NCI-H69 (cell line): ENCODE measurements around the gene FBXL4.

Experiments used
- DNase-seq: peaks from one replicate; lab custom pipeline; 2025; lab: John Stamatoyannopoulos, UW

The FBXL4 gene

DNA sequence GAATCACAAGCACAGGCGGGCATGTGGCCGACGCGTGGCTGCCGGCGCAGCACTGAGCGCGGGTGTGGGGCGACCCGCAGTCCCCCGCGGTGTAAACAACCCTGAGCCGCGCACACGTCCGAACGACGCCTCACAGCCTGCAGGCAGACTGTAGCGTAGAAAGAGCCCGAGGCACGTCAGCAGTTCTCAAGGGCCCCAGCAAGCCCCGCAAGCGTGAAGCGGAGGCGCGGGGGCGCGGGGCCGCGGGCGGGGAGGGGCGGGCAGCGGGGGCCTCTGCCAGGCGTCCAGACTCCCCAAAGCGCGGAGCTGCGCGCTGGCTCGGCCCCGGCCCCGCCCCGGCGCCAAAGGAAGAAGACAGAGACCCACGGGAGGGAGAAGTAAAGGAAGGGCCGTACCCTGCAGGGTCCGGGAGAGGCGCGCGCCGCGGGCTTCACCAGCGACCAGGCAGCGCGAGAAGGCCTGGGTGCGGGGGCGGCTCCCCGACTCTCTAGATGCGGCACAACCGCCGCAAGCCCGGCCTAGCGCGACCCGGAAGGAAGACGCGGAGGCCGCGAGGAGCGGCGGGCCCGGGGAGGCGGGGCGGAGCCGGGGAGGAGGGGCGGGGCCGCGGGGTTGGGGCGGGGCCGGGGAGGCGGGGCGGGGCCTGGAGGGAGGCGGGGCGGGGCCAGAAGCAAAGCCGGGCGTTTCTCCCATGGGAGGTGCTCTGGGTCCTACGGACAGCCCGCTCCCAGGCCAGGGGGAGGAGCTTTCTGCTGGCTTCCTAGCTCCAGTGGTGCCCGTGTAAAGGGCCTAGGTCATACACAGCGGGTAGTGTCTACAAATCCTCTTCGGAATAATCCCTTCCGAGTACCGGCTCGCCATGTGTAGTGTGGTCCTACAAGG lies at the start of gene FBXL4:
Gene FBXL4 (minus strand): TSS at position 536 of the 882 bp plus-strand sequence. CDS start 20,958 bp downstream, outside the sequence.
- DNase-seq, result peak; percentile 97

DNA sequence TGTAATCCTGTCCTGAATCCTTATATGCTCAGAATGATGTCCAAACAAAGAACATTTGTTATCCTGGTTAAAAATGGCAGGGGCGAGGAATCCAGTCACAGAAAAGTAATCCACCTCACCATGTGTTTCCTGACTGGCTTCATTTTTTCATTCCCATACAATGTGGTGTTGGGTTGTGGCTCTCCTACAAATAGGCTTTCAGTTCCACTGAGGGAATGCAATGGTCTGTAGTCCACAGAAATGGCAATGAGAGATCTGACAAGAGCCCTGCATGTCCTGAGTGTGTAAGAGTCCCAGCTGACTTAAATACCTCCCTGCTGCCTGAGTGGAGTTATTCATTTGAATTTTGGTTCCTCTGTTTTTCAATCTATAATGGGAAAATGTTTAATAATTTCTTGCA lies 47.4 kb upstream of the FBXL4 start:
- DNase-seq, result no peak

DNA sequence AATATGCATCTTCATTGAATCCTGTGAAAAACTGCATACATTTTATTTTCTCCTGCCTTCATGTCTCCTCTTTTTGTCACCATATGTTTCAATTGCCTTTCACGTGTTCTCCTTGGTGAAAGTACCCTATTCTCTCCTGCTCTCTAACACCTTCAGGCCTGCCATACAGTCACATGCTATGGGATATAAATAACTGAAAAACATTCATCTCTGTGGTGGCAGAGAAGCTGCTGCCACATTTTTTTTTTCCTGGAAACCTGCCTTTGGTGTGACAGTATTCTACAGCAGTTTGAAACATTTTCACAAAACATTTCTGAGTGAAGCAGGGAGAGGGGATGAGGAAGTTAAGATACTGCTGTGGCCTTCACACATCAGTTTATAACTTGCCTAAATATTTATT lies 44.8 kb upstream of the FBXL4 start:
- DNase-seq, result no peak

DNA sequence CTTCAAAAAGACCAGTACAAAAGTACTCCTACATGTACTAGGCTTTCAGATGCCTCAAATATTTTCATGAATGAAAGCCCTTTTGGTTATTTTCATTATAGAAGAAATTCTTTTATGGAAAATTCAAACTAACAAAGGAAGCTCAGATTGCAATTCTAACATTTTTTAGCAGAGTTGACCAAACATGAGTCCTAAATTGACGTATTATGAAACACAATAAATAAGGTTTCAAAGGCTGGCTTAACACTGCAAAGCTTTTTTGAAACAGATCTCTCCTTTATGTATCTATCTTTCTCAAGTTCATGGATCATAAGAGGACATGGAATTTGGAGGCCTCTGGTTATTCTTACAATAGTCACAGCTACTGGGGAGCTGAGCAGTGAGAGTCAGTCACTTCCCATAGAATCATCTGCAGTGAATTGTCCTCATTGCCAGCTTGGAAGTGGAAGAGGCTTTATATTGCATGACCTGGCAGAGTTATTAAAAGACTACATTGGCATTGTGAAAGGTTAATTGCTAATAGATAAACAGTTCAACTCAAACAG lies 38.4 kb upstream of the FBXL4 start:
- no peak for DNase-seq

DNA sequence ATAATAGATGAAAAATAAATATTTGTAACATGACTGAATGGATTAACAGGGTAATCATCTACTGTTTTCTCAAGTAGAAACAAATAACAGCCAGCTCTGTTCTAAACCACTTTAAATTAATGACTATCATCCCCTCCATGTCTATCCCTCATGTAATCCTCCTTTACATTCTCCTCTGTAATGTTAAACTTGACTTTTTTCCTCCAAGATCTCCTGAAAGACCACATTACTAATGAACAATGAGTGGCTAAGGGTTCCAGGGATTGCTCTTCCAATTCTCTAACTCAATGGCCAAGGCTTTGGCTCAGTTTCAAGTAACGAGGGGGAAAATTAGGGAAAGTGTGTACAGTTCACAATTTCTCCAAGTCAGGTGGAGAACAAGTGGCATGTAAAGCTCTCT lies 37.6 kb upstream of the FBXL4 start:
- no peak for DNase-seq

DNA sequence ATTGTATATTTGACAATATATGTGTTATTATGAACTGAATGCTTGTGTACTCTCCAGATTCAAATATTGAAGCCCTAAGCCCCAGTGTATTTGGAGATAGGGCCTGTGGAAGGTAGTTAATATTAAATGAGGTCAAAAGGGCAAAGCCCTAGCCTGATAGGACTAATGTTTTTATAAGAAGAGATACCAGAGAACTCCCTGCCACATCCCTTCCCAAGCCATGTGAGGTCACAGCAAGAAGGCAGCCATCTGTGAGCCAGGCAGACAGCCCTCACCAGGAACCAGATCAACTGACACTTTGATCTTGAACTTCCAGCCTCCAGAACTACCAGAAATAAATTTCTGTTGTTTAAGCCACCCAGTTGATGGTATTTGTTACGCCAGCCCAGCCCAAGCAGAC lies 36.4 kb upstream of the FBXL4 start:
- no peak for DNase-seq

DNA sequence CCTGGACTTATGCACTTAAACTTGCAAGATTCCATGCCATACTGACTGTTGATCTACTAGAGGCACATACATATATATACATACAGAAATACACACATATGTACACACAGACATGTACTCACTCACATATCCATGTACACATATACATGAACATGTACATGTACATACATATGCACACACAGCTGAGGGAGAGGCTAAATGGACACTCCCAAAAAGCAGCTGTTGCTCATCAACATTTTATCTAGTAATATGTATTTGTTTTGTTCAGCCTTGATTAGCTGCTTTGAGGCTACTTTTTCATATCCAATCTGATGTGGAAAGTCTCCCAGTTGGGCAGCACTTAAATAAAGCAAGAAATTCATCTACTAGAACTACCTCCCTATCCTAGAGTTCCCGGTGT lies 33.7 kb upstream of the FBXL4 start:
- DNase-seq, result no peak

DNA sequence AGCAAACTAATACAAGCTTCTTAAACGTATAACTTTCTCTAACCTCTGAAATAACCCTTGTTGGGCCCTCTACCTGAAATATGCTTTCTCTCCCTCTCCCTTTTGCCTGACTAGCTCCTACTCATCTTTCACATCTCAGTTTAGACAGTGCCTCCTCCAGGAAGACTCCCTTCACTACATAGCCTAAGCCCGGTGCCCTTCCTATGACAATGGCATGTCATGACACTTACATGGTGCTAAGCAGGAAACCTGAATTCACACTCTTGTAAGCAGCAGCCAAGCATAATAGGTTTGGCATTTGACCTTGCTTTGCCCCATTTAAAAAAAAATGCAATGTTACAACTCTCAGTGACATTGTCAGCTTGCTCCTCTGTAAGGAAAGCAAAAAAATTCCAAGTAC lies 33.1 kb upstream of the FBXL4 start:
- peak; percentile 22 for DNase-seq

DNA sequence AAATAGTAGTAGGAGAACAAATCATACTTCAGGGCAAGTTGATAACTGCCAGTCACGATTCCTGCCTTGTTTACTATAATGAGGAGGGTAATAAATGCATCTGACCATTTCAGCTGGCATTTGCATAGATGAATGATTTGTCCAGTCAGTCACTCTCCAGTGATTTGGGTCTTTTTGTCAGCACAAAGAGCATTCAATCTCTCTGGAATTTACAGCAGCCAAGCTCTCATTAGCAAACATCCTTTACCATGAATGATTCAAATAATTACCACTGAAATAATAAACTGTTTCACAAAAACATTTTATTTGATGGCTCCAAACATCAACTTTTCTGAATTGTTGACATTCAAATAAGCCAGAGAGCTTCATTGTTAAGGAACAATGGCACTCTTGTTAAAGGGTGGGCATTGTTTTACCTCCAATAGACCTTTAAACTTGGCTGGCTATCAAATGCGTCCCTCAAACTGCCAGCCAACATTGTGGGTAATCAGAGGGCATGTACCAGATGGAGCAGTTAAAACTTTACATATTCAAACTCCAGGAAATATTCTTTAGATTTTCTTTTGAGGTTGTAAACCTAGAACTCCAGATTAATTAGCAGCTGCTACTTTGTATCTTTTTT lies 30.0 kb upstream of the FBXL4 start:
- peak; percentile 92 for DNase-seq

DNA sequence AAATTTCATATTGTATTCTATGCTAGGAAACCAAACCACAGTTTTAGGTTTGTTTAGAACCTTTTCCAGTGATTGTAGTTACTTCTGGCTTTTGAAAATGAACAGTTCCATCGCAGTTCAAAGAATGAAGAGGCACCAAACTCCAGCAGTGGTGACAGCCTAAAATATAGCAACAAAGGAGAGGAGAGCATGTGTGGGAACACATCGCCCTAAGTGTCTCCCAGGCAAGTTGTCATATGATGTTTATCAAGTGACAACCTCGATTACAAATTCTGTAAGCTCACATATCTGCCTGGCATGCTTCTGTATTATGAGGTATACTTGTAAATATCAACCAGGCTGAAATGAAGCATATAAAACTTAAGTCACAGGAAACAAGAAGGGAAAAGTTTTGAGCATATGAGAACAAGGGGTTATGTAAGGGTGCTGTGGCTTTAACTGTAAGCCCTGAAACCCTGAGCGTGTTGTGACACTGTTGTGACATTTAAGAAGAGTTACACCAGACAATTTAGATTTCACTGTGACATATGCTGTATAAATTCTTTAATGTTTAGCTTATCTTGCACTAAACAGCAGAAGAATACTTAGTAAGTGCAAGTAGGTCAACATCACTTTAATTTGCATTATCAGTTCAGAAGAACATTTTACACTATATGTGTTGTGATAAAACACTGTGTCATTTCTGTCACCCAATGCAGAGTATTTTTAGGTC lies 29.1 kb upstream of the FBXL4 start:
- DNase-seq, result no peak

DNA sequence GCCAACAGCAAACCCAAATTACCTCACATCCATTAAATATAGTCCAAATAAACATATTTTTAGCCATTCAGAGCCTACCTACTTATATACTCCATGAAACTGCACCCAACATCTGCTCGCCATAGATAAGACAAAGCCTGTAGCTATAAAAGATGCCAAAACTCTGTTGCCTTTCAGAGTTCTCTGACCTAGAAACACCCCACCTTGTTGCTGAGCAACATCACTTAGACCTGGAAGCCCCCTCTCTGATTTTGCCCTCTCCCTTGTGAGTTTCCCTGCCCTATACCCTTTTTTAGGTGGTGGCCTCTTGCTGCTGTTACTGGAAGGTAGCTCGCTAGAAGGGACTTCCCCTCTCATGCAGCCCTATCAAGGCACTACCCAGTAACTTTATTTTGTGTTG lies 27.7 kb upstream of the FBXL4 start:
- DNase-seq, result no peak

DNA sequence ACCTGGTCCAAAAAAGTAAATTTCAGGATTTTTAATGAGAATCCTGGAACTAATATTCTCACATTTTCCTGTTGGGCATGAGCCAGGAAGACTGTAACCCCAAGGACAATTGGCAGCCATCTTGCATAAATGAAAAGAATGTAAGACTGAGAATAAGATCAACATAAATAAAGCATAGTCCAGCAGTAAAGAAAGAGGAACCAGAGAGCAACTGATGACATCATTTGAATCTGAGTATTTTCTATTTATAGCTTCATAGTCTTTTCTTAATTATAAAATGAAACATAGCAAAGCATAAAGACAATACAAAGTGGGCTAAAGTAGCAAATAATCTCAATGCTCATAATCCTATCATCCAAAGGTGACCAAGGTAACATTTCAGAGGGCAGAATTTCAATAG lies 26.6 kb upstream of the FBXL4 start:
- no peak for DNase-seq

DNA sequence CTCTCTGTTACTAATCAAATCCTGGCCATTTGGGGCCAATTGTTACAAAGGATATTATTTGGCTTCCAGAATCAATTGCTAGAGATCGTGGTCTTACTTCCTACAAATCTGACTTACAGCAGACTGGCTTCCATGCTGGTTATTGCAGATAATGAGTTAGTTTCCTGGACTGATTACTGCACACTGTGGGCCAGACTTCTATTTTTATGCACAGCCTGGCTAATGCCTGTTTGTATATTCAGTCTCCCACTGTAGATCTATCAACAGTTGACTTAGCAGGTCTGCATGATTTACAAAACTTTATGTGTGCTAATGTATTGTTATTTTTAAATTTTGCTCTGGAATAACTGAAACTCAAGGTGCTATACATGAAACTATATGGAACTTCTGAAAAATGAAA lies 25.8 kb upstream of the FBXL4 start:
- DNase-seq, result no peak

DNA sequence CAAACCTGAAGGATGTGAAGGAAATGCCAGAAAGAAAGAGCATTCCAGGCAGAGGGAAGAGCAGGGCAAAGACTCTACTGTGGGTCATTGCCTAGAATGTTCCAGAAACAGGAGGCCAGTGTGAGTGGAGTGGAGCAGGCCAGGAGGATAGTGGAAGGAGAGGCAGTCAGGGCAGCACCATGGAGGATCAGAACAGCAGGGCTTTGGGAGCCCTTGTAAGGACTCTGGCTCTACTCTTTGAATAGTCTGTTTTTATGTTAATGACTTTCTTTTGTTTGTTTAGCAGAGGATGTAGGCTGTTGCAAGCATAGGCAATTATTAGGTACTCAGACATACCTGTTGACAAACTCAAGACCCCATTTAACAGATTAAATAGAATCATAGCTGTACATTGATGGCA lies 23.6 kb upstream of the FBXL4 start:
- peak; percentile 41 for DNase-seq

DNA sequence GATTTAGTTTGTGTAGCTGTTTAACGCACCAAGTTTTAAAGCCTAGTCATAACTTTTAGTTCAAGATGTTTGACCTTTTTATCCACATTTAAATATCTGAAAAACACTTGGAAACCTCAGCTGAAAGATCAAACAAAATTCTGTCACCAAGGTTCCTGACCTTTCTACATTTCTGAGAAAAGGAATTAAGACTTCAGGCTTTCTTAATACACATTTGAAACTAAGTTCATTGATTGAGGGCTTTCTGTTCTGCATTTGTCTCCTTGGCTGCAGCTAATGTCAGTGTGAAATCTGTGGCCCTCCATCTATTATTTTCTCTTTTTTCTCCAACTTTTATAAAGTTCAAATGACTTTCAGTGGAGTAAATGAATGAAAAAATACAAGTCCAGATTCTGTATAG lies 22.7 kb upstream of the FBXL4 start:
- no peak for DNase-seq

DNA sequence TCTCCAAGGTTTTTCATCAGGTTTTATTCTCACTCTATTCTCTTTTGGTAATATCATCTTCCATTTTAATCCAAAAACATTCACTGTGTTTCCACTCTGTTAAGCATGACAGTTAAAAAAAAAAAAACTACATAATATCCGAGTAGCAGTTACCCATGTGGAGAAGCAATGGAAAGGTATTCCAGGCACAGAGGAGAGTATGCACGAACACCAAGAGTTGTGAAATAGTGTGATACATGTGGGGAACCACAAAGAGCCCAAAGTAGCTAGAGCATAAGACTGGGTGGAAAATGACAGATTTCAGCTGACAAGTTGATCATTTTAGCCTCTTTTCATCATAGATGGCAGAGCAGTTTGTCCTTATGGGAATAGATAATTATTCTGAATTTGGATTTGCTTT lies 19.9 kb upstream of the FBXL4 start:
- no peak for DNase-seq

DNA sequence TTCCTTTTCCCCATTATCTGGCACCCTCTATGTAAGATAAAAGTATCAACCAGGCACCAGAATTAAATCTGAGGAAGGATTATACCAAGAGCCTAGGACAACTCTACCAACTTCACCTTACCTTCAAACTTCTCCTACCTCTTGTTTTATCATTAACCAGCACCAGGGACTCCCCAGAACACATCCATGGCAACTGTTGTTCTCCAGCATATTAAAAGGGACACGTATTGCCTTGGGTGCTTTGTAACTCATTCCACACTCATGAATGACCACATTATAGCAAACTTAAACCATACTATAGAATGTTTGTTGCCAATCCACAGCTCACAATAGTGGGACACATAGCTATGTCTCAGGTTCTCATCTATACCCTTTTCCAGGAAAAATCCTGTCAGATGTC lies 11.9 kb upstream of the FBXL4 start:
- no peak for DNase-seq

DNA sequence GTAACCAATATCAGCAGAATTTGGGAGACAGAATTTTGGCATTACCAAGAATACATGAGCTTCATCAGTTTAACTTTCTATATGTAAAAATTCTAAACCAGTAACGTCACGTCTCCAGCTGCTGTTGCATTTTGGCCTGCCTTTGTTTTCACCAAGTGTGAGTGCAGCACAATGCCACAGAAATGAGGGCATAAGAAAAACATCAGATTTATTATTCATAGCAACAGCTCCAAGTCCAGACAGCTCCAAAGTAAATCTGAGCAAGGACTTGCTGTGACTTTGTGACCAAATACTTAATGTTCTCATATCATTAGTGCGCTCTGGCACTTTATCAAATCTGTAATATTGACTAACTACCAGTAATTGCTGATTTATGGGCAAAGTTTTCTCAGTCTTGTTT lies 11.0 kb upstream of the FBXL4 start:
- no peak for DNase-seq

DNA sequence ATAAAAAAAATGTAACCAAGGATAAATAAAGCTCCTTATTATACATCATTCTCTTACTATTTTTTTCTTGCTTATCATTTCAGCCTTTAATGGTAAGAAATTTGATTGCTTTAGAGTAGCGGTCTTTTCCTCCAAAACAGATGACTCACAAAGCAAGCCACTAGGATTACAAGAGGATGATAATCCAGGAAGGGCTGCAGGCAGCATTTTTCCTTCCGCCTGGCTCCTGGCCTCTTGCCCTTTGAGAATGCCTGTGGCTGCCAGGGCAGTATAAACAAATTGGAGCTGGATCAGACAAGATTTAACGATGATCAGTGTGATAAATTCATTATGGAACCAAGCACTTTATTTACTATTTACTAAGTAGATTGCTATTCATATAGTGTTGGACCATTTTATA lies 9.7 kb upstream of the FBXL4 start:
- DNase-seq, result no peak

DNA sequence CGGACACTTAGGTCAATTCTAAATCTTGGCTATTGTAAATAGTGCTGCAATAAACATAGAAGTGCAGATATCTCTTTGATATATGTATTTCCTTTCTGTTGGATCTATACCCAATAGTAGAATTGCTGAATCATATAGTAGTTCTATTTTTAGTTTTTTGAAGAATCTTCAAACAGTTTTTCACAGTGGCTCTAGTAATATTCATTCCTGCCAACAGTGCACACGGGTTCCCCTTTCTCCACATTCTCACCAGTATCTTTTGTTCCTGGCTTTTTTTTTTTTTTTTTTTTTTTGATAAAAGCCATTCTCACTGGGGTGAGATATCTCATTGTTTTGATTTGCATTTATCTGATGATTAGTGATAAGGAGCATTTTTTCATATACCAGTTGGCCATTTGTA lies 1.8 kb upstream of the FBXL4 start:
- no peak for DNase-seq

DNA sequence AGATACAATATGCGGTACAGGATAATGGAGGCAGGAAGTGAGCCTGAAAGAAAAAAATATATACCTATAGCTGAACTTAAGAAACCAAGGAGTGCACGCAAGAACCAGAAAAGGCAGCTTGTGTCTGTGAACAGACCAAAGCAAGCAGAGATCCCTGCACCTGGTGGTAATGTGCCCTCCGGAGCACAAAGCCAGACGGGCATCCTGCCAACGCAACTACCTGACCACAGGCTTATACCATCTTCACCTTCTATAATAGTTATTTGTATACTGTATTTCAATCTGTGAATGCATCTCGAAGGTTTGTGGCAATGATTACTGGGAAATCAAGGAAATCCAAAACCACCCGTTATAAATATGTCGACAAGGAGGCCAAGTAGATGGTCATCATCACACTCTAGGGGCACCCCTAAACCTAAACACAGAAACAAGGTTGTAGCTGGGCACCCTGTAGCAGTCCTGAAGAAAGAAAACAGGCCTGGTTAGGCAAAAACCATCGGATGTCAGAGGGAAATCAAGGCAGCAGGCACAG lies 801 bp downstream of the FBXL4 start:
- DNase-seq, result peak; percentile 90

DNA sequence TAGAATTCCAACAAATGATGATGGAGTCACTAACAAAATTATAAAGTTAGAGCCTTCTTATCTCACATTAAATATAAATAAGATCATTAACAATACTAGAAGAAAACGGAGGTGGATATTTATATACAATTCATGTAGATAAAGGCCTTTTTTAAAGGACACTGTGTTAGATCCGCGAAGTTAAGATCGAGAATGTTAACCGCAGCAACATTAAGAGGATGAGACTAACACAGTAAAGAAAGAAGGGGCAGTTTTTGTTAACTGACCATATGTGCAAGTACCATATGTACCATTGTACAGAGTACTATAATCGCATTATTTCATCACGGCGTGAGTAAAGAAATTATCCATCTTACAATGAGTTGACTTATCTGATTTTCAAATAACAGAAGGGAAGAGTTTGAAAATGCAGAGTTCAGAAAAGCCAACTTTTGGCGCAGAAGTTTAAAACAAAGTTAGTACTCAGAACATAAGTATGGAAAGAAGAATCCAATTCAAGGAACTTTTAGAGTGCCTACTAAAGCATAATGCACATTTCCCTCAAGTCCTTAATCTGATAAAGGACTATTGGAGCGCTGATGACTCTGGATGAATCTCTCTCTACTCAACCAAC lies 1.4 kb downstream of the FBXL4 start:
- peak; percentile 60 for DNase-seq
